NB4 (cell line): ENCODE results near the gene CLEC2L.

Experiments
- DNase-seq: peaks from one replicate; pipeline ENCODE4 v3.0.0; 2010; ENCODE audit warnings: low read depth
- H3K4me3 ChIP-seq: one replicate; pipeline ENCODE4 v1.5.1; 2011; ENCODE audit warnings: mild to moderate bottlenecking, low read depth, low read length, moderate library complexity
- MYC ChIP-seq: IDR thresholded peaks from 2 replicates; pipeline ENCODE4 v1.6.1; 2011; ENCODE audit warnings: low read depth, low read length
- POLR2A ChIP-seq: IDR thresholded peaks from 2 replicates; pipeline ENCODE4 v1.6.1; 2011; ENCODE audit warnings: mild to moderate bottlenecking; ENCODE audit not compliant: insufficient read length; ENCODE audit errors: extremely low read depth
- TF ChIP-seq, protein P1 (sequence below): IDR thresholded peaks from one replicate; pipeline ENCODE4 v1.5.1; 2012; ENCODE audit warnings: low read depth, low read length
- TF ChIP-seq, protein P2 (sequence below): IDR thresholded peaks from 2 replicates; pipeline ENCODE4 v1.6.1; 2011; ENCODE audit warnings: low read depth, low read length

The CLEC2L gene

DNA sequence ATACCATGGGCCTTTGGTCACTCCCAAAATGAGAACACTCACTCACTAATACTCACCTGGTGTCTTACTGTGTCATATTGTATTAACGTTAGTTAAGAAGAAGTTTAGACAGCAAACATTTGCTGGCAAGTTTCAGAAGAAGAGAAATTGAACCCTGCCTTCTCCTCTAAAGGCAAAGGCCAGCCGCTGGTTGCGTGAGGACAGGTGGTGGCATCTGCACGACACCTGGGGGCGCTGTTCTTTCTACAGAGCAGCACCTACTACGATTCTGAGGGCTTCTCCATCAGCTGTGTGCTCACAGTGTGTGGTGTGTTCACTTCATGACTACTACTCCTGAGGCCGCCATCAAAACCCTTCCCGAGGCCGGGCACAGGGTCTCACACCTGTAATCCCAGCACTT lies 17.9 kb upstream of the CLEC2L start:
- no peak overlapping the region for H3K4me3 ChIP-seq
- DNase-seq: peak; percentile 61
- TF ChIP-seq, protein P1, sequence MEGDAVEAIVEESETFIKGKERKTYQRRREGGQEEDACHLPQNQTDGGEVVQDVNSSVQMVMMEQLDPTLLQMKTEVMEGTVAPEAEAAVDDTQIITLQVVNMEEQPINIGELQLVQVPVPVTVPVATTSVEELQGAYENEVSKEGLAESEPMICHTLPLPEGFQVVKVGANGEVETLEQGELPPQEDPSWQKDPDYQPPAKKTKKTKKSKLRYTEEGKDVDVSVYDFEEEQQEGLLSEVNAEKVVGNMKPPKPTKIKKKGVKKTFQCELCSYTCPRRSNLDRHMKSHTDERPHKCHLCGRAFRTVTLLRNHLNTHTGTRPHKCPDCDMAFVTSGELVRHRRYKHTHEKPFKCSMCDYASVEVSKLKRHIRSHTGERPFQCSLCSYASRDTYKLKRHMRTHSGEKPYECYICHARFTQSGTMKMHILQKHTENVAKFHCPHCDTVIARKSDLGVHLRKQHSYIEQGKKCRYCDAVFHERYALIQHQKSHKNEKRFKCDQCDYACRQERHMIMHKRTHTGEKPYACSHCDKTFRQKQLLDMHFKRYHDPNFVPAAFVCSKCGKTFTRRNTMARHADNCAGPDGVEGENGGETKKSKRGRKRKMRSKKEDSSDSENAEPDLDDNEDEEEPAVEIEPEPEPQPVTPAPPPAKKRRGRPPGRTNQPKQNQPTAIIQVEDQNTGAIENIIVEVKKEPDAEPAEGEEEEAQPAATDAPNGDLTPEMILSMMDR: peak; percentile 63
- no peak for TF ChIP-seq MYC

DNA sequence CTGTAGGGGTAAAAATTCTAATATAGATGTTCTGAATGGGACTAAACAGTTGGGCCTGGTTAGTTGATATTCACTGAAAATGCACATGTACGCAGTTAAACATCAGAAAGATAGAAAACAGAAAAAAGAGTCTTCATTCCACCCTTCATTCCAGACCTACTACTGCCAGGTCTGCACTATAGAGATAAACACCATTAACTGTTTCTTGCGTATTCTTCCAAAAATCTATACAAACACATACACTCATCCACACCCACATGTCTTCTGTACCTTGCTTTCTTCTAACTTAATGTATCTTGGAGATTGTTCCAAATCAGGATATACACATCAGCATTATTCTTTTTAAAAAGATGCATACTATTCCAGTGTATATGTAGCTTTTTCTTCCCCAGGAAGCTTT lies 13.9 kb upstream of the CLEC2L start:
- no peak overlapping the region for H3K4me3 ChIP-seq
- no peak for TF ChIP-seq POLR2A
- no peak for DNase-seq

DNA sequence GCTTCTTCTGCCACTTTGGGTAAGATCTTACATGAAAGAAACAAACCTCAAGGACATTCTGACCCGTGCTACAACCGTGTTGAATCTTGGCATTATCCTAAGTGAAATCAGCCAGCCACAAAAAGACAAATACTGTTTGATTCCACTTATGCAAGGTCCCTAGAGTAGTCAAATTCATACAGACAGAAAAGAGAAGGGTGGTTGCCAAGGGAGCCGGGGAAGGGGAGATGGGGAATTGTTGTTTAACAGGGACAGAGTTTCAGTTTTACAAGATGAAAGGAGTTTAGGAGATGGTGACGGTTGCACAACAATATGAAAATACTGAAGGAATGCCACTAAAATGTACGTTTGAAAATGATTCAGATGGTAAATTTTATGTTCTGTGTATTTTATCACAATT lies 12.2 kb upstream of the CLEC2L start:
- TF ChIP-seq, protein P1: no peak
- TF ChIP-seq POLR2A (no peak), MYC (no peak)
- TF ChIP-seq, protein P2, sequence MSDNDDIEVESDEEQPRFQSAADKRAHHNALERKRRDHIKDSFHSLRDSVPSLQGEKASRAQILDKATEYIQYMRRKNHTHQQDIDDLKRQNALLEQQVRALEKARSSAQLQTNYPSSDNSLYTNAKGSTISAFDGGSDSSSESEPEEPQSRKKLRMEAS: no peak
- no peak overlapping the region for H3K4me3 ChIP-seq
- DNase-seq: no peak

DNA sequence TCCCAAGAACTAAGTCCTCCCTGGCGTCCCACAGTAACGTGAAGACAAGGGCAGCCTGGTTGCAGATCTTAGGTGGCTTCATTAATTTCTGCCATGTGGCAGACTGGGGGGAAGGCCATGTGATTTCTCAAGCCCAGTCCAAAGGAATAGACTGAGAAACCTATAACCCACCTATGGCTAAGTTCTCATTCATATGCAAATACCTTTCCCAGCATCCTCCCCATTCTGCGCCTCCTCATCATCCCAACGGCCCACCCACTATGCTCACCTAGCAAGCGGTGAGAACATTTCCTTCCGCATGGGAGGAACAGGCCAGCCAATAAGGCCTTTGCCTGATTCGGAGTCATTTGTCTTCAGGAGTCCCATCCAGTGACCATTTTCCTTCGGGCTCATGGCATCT lies 8.2 kb upstream of the CLEC2L start:
- TF ChIP-seq, protein P1: no peak
- TF ChIP-seq POLR2A (no peak), MYC (no peak)
- TF ChIP-seq, protein P2: no peak
- DNase-seq: no peak

DNA sequence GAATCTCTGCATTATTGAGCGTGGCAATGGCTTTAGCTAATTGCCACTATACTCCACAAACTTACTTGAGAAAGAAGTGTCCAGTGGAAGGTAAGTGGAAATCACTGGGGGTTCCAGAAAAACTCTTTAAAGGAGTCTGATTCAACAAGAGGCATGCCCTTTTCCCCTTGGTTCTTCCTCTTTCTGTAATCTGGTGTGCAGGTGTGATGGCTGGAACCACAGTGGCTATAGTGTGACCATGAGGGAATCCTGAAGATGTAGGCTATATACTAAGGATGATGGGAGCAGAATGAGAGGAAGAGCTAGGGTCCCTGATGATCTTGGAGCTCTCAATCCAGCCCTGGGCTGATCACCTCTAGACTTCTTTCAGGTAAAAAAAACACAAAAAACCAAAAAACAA lies 2.0 kb upstream of the CLEC2L start:
- H3K4me3 ChIP-seq: no peak overlapping the region
- TF ChIP-seq, protein P1: no peak
- TF ChIP-seq, protein P2: no peak
- TF ChIP-seq MYC: no peak
- TF ChIP-seq POLR2A: no peak
- DNase-seq: no peak

More for the DNA sequence above, 8.2 kb upstream of the CLEC2L start:
- H3K4me3 ChIP-seq: no peak overlapping the region

DNA sequence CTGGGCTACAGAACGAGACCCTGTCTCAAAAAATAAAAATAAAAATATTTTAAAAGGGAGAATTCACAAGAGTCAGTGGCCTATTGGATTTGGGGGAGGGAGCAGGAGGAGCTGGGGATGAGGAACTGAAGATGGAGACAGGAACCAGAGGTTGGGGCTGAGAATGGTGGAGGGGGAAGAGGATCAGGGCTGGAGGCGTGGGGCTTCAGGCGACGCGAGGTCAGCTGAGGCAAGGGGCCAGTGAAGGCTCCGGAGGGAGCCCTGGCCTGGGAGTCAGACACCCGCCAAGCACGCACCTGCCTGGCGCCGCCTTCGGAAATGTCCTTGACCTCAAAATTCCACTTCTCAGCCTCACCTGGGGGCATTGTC lies 671 bp upstream of the CLEC2L start:
- no peak overlapping the region for H3K4me3 ChIP-seq
- DNase-seq: no peak
- TF ChIP-seq MYC (no peak), POLR2A (no peak)
- TF ChIP-seq, protein P1: no peak
- TF ChIP-seq, protein P2: no peak
